Posterior vena cava (tissue), 2 donors: ENCODE results near the gene STAT5B. TPM values are rescaled to one million over a fixed set of nuclear protein-coding genes. Genes with fewer than 3 reads are reported as not detected.
A peak's percentile ranks its signal among the peaks of the same experiment; 100 is the strongest.
"Not testable (repeated sequence)": the region's sequence is repeated elsewhere in the genome, so short reads cannot be mapped to it uniquely, and the experiment has no call there.

Source experiments
- DNase-seq: peaks from one replicate; pipeline ENCODE4 v3.0.0-alpha.2; 2020; ENCODE audit warnings: low spot score
- intact Hi-C, 2 donors: fragments of 100-400 bp; cut with DNase I; formaldehyde crosslinking; loops; one replicate each; pipeline versions ENCODE4 v1.14.1 to v1.14.2; 2022 to 2023
- long read RNA-seq, 2 donors: library from polyadenylated mRNA; unstranded; transcript quantifications; one replicate each; pipeline ENCODE4 v2.0.0, GENCODE V29; 2020 to 2021
- total RNA-seq, 2 donors: library from RNA; stranded (reverse); fragmentation: NEBNext Ultra II Directional; extraction: Animal tissue kit (Norgen Biotek cat#: 25700); gene quantifications; one replicate each; pipeline ENCODE4 v1.2.1, GENCODE V29; 2021
- donor health status: DM: yes; HTN: yes; CAD: no.
- donor health status: DM: yes; HTN: yes; CAD: no.

The STAT5B gene
- 10 to 100 TPM; 88.6 to 96.3 TPM for total RNA-seq
- long read RNA-seq, donor 1, full-length matches to known transcripts: 13 of 35 reads
- long read RNA-seq, donor 1, partial matches to known transcripts: 10 of 35 reads
- long read RNA-seq, donor 1, other reads (novel, unspliced or antisense): 12 of 35 reads
- long read RNA-seq, donor 2, partial matches to known transcripts: 10 of 36 reads
- long read RNA-seq, donor 2, other reads (novel, unspliced or antisense): 26 of 36 reads

DNA sequence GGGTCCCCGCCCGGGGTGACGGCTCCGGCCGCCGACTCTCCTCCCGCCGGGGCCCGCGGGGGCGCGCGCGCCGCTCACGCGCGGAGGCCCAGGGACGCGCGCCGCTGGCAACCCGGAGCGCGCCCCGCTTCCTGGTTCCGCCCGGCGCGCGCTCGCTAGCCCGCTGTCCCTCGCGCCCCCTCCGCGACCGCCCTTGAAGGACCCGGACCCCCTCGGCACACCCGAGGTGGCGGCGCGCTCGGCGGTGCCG, at the start of gene STAT5B:
STAT5B (minus strand) TSS at position 33 of the 250 bp plus-strand sequence. CDS start 44,264 bp downstream, outside the sequence.
- DNase-seq: peak; percentile 92
- intact Hi-C loops: no loop called here

DNA sequence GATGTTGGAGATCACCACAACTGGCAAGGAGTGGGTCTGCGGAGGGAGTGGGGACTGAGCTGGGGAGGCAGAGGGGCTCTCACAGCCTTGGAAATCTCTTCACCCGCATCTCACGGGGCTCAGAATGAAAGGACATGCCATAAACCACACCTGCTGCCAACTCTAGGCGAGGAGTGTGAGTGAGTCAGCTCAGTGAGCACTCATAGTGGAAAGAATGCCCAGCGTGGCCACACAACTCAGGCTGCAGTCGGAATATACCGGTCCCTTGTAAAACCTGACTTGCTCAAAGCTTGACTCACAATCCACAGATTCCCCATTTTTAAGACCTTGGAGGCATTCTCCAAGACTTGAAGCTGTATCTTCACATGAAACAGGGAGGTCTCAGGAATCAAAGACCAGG, 48.8 kb upstream of the STAT5B start:
- no peak for DNase-seq

DNA sequence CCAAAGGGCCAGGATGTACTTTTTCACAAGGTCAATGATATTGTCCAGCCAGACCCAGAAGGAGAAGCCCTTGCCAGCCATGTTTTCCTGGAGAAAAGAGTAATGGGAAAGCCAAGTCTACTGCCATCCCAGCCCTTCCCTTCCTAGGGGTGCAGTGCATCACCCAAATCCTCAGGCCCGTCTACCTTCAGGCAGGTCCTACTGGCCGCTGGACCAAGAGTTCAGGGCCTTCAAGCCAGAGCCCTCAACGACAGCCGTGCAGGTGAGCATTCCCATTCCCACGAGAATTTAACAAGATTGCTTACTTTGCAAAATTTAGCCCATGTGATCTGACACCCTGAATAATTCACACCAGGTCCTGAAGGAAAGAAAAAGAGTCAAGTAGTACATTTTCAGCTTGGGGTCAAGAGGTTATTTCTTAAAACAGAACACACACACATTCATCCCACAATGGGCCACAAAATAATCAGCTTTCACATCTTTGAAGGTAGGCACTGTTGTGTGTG, 47.1 kb upstream of the STAT5B start:
- DNase-seq: no peak
- intact Hi-C loops: loop anchor here (2.0 to 10.0 kb wide), 4 partner anchors 81 to 204 kb away; no protein-coding TSS in a partner anchor

More for the DNA sequence above, 48.8 kb upstream of the STAT5B start:
- intact Hi-C loops: loop anchor here in 1 of 2 donors (10.0 kb wide), 1 partner anchor 80 kb away; no protein-coding TSS in a partner anchor

DNA sequence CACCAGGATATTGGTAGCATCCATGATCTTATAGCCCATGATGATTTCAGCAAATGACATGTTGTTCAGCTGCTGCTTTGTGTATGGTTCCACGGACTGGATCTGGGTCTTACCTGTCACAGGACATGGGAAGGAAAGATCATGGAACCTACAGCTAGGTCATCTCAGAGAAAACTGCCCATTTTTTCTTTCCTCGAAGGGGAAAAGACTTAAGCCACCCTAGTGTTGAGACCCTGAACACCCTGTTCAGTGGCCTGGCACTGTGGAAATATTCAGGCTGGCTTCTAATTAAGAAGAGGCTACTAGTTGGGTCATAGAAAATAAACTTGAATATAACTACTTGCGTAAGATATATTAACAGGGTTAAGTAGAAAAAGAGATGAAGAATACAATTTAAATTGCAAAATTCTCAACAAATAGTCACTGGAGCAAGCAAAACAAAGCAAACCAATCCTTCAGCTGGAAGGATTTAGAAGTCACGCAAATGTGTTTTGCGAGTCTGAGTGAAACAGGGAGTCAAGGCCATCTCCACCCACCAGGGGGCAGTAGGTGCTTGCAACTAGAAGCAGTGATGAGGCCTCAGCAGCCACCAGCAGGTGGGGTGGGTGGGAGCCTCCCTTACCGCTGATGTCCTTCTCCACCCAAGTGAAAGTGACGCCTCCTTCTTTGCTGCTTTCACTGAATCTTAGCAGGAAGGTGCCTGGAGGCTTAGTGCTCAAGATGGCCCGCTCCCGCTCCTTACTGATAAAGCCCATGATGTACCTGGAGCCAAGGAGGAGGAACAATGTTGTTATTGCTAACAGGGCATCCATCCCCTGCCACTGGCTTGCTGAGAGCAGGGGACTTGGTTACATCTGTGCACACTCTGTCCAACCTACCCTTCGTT, 46.4 kb upstream of the STAT5B start:
- peak; percentile 97 for DNase-seq

DNA sequence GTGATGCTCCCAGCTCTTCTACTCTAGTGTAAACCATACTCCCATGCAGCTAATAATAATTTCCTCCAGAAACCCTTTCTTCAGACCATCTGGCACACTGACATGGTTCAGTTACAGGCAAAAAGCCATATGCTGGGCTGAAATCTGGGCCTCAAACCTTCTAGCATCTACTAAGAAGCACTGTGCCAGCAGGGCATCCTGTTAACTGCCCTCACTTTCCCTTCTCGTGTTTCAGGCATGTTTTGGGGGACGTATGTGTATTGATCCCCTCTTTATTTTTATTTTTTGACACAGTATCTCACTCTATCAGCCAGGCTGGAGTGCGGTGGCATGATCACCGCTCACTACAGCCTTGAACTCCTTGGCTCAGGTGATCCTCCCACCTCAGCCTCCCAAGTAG, 45.4 kb upstream of the STAT5B start:
- intact Hi-C loops: loop anchor here (5.0 to 10.0 kb wide), 3 partner anchors 83 to 206 kb away; no protein-coding TSS in a partner anchor
- no peak for DNase-seq

More for the DNA sequence above, 46.4 kb upstream of the STAT5B start:
- intact Hi-C loops: loop anchor here (2.0 to 10.0 kb wide), 4 partner anchors 82 to 205 kb away; no protein-coding TSS in a partner anchor

DNA sequence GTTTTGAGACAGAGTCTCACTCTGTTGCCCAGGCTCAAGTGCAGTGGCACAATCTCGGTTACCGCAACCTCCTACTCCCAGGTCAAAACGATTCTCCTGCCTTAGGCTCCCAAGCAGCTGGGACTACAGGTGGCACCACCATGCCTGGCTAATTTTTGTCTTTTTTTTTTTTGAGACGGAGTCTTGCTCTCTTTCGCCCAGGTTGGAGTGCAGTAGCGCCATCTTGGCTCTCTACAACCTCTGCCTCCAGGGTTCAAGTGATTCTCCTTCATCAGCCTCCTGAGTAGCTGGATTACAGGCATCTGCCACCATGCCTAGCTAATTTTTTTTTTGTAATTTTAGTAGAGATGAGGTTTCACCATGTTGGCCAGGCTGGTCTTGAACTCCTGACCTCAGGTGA, 41.8 kb upstream of the STAT5B start:
- DNase-seq: not testable (repeated sequence)
- intact Hi-C loops: loop anchor here in 1 of 2 donors (1.0 kb wide), 1 partner anchor 13 kb away; no protein-coding TSS in a partner anchor

DNA sequence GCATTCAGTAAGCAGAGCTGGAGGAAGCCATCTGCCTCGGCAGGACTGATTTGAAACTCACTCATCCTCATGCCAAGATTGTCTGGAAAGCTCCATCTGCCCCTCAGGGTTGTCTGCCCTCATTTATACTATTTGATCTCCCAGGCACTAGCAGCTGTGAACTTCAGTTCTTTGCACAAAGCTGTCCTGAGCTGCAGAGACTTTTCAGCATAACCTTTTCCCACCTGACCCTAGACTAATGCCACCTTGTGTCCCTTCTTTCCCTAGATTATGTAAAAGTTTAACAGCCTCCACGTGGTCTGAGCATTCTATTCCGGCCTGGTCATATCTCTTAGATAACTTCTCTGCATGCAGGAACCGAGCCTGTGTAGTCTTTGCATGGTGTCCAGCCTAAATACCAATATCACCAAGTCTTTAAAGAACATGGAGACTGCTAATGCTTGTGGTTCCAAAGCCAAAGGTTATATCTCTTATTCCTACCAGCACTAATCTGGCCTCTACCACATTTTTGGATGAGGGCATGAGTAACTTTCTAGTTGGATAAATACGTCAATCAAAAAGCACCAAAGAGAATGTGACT, 41.2 kb upstream of the STAT5B start:
- intact Hi-C loops: loop anchor here in 1 of 2 donors (1.0 kb wide), 1 partner anchor 12 kb away; no protein-coding TSS in a partner anchor
- no peak for DNase-seq

DNA sequence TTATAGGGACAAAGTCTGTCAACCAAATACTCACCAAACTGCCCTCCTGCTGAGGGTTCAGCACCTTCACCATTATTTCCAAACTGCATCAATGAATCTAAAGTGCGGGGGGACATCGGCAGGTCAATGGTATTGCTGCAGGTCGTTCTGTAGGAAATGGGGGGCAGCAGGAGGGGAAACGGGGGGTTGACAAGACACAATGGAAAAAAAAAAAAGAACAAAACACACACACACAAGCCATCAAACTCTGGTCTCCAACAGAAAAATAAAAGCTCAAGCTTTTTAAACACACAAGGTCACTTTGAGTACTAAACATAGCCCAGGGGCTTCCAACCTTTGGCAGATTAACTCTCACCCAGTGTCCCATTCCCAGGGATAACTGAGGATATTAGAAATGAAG, 40.6 kb upstream of the STAT5B start:
- DNase-seq: no peak
- intact Hi-C loops: loop anchor here in 1 of 2 donors (1.0 kb wide), 1 partner anchor 11 kb away; no protein-coding TSS in a partner anchor

DNA sequence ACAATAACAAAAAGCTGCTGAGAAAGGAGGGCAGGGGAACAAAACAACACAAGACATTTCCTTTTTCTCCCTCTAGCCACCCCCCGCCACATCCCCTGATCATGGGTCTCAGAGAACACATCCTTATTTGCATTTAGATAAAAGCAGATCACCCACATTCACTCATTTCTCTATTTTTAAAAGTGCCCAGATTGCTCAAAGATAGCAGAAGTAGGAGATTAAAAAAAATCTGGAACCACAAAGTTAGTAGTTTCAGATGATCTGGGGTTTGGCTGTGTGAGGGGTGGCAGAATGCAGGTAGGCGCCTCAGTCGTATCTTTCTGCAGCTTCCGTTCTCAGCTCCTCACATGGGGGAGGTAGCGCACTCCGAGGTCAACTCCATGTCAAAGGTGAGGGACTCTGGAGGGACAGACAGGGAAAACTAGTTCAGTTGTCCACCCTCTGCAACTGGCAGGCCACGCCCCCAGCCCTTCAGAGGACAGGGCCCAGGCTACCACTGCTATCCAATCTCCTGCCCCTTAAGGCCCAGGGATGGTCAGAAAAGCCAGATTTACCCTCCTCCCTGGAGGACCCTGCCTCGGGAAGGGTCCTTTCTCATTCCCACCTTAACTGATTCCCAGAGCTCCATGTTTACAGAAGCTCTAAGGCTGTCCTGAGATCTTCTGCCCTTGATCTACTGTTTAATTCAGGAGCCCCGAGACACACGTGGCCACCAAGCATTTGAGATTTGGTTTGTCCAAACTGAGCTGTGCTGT, 39.4 kb upstream of the STAT5B start:
- no peak for DNase-seq
- intact Hi-C loops: no loop called here

DNA sequence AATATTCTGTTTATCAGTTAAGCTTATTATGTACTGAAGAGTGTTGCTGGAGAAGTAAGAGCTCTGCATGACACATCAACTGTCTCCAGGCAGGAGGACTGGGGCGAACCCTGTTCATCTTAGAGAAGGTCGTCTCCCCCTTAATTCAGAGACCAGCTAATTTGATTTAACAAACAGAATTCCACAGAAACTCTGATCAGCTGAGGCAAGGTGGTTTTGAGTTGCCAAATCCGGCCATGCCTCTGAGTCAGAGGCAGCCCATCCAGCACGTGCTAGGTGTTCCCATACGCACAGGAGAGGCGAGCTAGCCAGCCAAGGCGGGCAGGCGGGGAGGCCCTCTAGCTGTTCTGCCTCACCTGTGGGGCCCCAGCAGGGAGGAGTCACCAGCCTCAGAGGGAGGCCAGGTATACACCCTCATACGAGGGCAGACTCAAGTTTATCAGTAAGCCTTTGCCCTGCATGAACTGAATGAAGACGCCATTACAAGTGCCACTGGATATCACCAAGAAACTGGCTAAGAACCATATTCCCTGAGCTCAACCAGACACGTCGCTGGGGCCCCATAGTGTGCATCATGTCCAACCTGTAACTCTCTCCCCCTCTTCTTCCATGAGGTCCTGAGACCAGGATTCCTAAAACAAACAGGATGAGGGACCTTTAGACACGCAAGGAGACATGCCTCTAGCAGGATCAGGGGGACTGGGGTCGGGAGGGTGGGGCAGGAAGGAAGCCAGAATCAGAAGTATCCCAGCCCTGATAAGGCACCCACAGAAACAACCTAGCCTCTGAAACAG, 37.8 kb upstream of the STAT5B start:
- intact Hi-C loops: no loop called here
- no peak for DNase-seq

DNA sequence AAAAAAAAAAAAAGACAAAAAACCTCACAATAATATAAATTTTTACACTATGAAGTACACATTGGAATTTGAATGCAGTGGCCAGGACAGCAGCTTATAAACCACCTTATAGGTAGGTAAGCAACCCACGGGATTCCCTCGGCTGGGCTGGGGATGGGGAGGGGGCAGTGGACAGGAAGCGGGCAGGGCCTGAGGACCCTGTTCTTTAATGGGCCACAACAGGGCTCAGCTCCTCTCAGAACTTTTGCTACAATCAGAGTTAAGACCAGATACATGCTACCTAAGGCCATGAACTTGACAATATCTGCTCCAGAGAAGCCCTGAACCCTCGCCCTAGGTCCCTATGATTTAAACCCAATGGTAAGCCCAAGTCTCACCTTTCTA, 37.2 kb upstream of the STAT5B start:
- no peak for DNase-seq
- intact Hi-C loops: no loop called here

DNA sequence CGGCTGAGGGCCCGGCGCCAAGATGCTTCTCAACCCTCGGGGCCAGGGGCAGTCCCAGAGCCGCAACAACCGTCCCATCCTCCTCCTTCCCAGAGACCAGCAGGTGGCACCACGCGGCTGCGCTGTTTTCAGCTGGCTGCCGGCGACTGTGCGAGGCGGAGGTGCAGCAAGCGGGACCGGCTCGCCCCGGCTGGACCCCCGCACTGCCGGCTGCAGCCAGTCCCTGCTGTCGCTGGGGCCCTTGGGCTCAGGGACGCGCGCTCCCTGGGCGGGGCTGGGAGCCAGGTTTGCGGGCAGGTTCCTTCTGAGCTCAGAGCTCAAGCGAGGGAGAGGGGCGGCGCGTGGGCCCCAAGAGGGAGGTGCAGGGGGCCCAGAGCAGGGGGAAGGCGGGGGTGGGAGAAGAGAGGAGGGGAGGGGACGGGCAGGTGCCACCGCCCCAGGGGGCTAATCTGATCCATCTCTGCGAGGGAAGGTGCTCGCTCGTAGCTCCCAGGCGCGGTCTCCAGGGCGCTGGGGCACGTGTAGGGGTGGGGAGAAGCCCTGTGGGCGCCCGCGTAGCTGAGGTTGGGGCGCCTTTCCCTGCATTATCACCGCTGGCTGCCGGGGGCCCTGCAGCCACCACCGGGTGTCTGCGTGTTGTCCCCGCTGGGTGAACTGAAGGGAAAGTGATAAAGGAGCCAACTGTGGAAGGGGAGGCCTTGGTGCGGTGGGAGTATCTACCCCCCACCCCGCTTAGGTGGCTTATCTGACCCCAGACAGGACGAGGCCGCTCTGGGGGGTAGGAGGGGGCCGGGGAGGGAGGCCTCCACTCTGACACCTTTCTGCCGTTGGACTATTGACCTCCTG, 36.3 kb upstream of the STAT5B start:
- intact Hi-C loops: no loop called here
- DNase-seq: peak; percentile 95

DNA sequence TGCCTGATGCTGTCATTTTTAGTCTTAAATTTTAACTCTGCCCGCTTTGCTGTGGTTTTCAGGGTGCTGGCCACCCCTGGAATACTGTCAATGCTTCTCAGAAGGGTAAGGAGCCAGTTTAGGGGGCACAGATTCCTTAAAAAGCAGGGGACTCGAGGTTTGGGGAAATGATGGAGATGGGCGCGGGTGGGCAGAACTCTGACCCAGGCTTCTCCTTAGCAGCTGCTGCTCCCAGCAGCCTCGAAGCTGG, 35.8 kb upstream of the STAT5B start:
- no peak for DNase-seq
- intact Hi-C loops: no loop called here

DNA sequence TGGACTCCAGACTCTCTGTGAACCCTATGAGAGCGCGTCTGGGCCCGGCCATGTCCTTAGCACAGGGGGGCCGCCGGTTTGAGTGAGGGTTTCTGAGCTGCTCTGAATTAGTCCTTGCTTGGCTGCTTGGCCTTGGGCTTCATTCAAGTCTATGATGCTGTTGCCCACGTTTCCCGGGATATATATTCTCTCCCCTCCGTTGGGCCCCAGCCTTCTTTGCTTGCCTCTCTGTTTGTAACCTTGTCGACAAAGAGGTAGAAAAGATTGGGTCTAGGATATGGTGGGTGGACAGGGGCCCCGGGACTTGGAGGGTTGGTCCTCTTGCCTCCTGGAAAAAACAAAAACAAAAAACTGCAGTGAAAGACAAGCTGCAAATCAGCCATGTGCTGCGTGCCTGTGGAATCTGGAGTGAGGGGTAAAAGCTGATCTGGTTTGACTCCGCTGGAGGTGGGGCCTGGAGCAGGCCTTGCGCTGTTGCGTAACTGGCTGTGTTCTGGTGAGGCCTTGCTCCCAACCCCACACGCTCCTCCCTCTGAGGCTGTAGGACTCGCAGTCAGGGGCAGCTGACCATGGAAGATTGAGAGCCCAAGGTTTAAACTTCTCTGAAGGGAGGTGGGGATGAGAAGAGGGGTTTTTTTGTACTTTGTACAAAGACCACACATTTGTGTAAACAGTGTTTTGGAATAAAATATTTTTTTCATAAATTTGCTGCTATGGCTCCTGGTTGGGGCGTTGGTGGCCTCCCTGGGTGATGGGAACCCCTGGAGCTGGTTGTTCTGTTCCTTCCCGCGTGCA, 35.2 kb upstream of the STAT5B start:
- DNase-seq: peak; percentile 96
- intact Hi-C loops: no loop called here

DNA sequence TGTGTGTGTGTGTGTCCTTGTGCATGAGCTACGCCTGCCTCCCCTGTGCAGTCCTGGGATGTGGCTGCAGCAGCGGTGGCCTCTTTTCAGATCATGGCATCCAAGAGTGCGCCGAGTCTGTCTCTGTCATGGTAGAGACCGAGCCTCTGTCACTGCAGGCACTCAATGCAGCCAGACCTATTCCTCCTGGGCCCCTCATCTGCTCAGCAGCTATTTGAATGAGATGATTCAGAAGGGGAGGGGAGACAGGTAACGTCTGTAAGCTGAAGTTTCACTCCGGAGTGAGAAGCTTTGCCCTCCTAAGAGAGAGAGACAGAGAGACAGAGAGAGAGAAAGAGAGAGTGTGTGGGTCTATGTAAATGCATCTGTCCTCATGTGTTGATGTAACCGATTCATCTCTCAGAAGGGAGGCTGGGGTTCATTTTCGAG, 34.6 kb upstream of the STAT5B start:
- intact Hi-C loops: no loop called here
- DNase-seq: no peak

DNA sequence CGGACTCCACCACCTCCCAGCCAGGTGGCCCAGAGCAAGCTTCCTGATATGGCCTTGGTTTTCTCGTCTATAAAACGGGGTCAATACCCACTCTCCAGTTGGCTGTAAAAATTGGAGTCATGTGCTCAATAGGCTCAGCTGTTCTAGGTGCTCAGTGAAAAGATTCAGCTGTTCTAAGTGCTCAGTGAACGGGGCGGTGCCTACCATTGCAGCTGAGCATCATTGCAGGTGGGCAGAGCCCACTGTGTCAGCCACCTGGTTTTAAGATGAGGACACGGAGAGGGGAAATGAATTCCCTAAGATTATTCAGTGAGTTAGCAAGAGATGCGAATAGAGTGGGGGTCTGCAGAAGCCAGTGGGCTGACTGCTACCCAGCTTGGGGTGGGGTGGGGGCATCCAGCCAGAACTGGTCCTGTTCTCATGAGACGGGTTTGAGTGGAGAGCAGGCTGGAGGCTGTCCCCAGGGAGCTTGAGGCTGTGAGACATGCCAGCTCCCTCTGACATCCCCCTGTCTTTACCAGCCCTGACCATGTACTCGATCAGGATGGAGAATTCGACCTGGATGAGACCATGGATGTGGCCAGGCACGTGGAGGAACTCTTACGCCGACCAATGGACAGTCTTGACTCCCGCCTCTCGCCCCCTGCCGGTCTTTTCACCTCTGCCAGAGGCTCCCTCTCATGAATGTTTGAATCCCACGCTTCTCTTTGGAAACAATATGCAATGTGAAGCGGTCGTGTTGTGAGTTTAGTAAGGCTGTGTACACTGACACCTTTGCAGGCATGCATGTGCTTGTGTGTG, 34.0 kb upstream of the STAT5B start:
- no peak for DNase-seq
- intact Hi-C loops: no loop called here
